Measurements from ENCODE around the gene HERC2.
A peak's percentile ranks its signal among the peaks of the same experiment; 100 is the strongest.

HERC2 gene

DNA sequence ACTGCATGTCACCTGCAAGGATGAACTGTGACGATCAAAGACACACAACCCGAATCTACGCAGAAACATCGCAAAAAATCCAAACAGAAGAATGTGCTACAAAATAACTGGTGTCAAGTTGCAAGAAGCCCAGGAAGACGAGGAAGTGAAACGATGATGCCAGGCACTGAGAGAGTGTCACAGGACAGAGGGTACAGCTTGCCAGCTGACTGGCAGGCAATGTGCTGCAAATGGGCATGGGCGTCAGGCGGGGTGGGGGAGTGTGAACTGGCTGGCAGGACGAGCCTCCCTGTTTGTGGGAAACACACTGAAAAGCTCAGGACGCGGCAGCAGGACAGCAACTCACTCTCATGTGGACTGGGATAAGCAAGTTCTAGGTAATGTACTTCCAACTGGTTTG, 193.9 kb downstream of the HERC2 start:
- Histone ChIP-seq H2AFZ (ENCODE audit: low read depth, low read length, severe bottlenecking) (no peak overlapping the region), H3K4me2 (ENCODE audit: low read depth, low read length, poor library complexity, severe bottlenecking) (no peak overlapping the region), H3K4me3 (ENCODE audit: insufficient read depth, low read length, poor library complexity, severe bottlenecking) (no peak overlapping the region), H3K79me2 (ENCODE audit: insufficient read depth, low read length) (no peaks in the 10 kb centered on the region), H3K9ac (ENCODE audit: low read length) (no peak overlapping the region), H3K9me3 (ENCODE audit: insufficient read depth, low read length) (no peaks in the 10 kb centered on the region), H4K20me1 (ENCODE audit: low read depth, low read length) (no peaks in the 10 kb centered on the region), H3K9me2 (replicated peaks; ENCODE audit: insufficient read depth, low read length) (no peaks in the 10 kb centered on the region), H3F3A (ENCODE audit: insufficient read depth) (no peaks in the 10 kb centered on the region), H3K27me3 (ENCODE audit: low read length) (no peaks in the 10 kb centered on the region), H3K36me3 (ENCODE audit: low read length) (0 out of 2 replicates have a peak, but pooled peaks cover 6% of the 10 kb centered on the region), H3K27ac (ENCODE audit: low read depth, low read length) (no peak overlapping the region)
- TF ChIP-seq EZH2phosphoT487 (conservative IDR thresholded peaks at IDR 0.05; ENCODE audit: low read length) (no peak), CTCF (IDR thresholded peaks at IDR 0.05; ENCODE audit: insufficient read depth, low read length, poor library complexity, severe bottlenecking) (no peak)

- H3K9ac ChIP-seq (ENCODE audit: low read length): no peak overlapping the region
- no peak for TF ChIP-seq CTCF (IDR thresholded peaks at IDR 0.05; ENCODE audit: insufficient read depth, low read length, poor library complexity, severe bottlenecking)
- no peak for TF ChIP-seq EZH2phosphoT487 (conservative IDR thresholded peaks at IDR 0.05; ENCODE audit: low read length)
Observed at GRCh38 chr15:28127036-28127435, 194.9 kb downstream of the HERC2 start.

DNA sequence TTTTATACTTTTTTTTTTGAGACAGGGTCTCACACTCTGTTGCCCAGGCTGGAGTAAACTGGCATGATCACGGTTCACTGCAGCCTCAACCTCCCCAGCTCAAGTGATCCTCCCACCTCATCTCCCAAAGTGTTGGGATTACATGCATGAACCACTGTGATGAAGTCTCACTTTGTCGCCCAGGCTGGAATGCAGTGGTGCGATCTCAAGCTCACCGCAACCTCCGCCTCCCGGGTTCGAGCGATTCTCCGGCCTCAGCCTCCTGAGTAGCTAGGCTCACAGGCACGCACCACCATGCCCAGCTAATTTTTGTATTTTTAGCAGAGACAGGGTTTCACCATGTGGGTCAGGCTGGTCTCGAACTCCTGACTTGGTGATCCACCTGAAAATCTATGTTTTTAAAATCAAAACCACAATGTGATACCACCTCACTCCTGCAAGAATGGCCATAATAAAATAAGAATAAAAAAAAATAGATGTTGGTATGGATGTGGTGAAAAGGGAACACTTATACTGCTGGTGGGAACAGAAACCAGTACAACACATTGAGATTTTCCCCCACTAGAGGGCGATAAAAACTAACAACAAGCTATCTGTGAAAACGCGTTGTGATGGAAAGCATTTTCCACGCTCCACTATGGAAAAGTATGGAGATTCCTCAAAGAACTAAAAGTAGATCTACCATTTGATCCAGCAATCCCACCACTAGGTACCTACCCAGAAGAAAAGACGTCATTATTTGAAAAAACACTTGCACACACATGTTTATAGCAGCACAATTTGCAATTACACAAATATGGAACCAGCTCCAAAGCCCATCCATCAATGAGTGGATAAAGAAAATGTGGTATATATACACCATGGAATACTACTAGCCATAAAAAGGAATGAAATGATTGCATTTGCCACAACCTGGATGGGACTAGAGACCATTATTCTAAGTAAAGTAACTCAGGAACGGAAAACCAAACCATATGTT, 196.0 kb downstream of the HERC2 start:
- Histone ChIP-seq H3K27ac (ENCODE audit: low read depth, low read length) (no peak overlapping the region), H3K9me3 (ENCODE audit: insufficient read depth, low read length) (no peaks in the 10 kb centered on the region), H2AFZ (ENCODE audit: low read depth, low read length, severe bottlenecking) (no peak overlapping the region), H3K9ac (ENCODE audit: low read length) (no peak overlapping the region), H3K9me2 (replicated peaks; ENCODE audit: insufficient read depth, low read length) (no peaks in the 10 kb centered on the region), H3K4me3 (ENCODE audit: insufficient read depth, low read length, poor library complexity, severe bottlenecking) (no peak overlapping the region), H3K4me2 (ENCODE audit: low read depth, low read length, poor library complexity, severe bottlenecking) (no peak overlapping the region), H3K36me3 (ENCODE audit: low read length) (0 out of 2 replicates have a peak, but pooled peaks cover 6% of the 10 kb centered on the region), H3F3A (ENCODE audit: insufficient read depth) (no peaks in the 10 kb centered on the region), H4K20me1 (ENCODE audit: low read depth, low read length) (no peaks in the 10 kb centered on the region), H3K79me2 (ENCODE audit: insufficient read depth, low read length) (no peaks in the 10 kb centered on the region), H3K27me3 (ENCODE audit: low read length) (no peaks in the 10 kb centered on the region)
- peak; percentile 55 for TF ChIP-seq CTCF (IDR thresholded peaks at IDR 0.05; ENCODE audit: insufficient read depth, low read length, poor library complexity, severe bottlenecking)
- TF ChIP-seq EZH2phosphoT487 (conservative IDR thresholded peaks at IDR 0.05; ENCODE audit: low read length): no peak

More at GRCh38 chr15:28127036-28127435, 194.9 kb downstream of the HERC2 start:
- H3F3A ChIP-seq (ENCODE audit: insufficient read depth): no peaks in the 10 kb centered on the region
- no peak overlapping the region for H3K4me2 ChIP-seq (ENCODE audit: low read depth, low read length, poor library complexity, severe bottlenecking)
- H3K27me3 ChIP-seq (ENCODE audit: low read length): no peaks in the 10 kb centered on the region
- no peaks in the 10 kb centered on the region for H3K9me2 ChIP-seq (replicated peaks; ENCODE audit: insufficient read depth, low read length)
- no peaks in the 10 kb centered on the region for H4K20me1 ChIP-seq (ENCODE audit: low read depth, low read length)
- 0 out of 2 replicates have a peak, but pooled peaks cover 6% of the 10 kb centered on the region for H3K36me3 ChIP-seq (ENCODE audit: low read length)
- no peaks in the 10 kb centered on the region for H3K79me2 ChIP-seq (ENCODE audit: insufficient read depth, low read length)
- H3K9me3 ChIP-seq (ENCODE audit: insufficient read depth, low read length): no peaks in the 10 kb centered on the region
- H3K27ac ChIP-seq (ENCODE audit: low read depth, low read length): no peak overlapping the region
- H3K4me3 ChIP-seq (ENCODE audit: insufficient read depth, low read length, poor library complexity, severe bottlenecking): no peak overlapping the region
- H2AFZ ChIP-seq (ENCODE audit: low read depth, low read length, severe bottlenecking): no peak overlapping the region
